Esophagus muscularis mucosa (tissue), 4 donors: Measurements from ENCODE around the gene TCEAL6. TPM values are rescaled to one million over a fixed set of nuclear protein-coding genes. Genes with fewer than 3 reads are reported as not detected.
"Not testable (repeated sequence)": the region's sequence is repeated elsewhere in the genome, so short reads cannot be mapped to it uniquely, and the experiment has no call there.

Experiments used
- DNase-seq: peaks from one replicate; pipeline ENCODE4 v3.0.0-alpha.2; 2017; ENCODE audit errors: extremely low spot score
- H3K27ac ChIP-seq, 4 donors: fragments of 200-600 bp; sonication (generic); replicated peaks in 1 of 4; 1 replicate in 3 of 4; 2 replicates in 1 of 4; pipeline ENCODE4 v1.5.1; 2016 to 2019; ENCODE audit warnings: mild to moderate bottlenecking in 1 of 4
- H3K27me3 ChIP-seq, 4 donors: fragments of 200-600 bp; sonication (generic); one replicate each; pipeline versions ENCODE4 v1.5.1 to v1.6.0; 2016 to 2019
- H3K36me3 ChIP-seq, 4 donors: fragments of 200-600 bp; sonication (generic); one replicate each; pipeline ENCODE4 v1.5.1; 2016 to 2019
- H3K4me1 ChIP-seq, 4 donors: fragments of 200-600 bp; sonication (generic); one replicate each; pipeline ENCODE4 v1.5.1; 2016 to 2019
- H3K4me3 ChIP-seq, 4 donors: fragments of 200-600 bp; sonication (generic); 1 replicate in 2 of 4; 2 replicates in 2 of 4; pipeline ENCODE4 v1.5.1; 2016 to 2019; ENCODE audit warnings: mild to moderate bottlenecking in 4 of 4, moderate library complexity in 1 of 4
- H3K9me3 ChIP-seq, 4 donors: fragments of 200-600 bp; sonication (generic); 1 replicate in 3 of 4; 2 replicates in 1 of 4; pipeline ENCODE4 v1.5.1; 2016 to 2019
- EP300 ChIP-seq: sonication (generic); formaldehyde crosslinking; IDR thresholded peaks from one replicate; pipeline ENCODE4 v1.6.1; 2017; ENCODE audit warnings: antibody characterized with exemption
- POLR2A ChIP-seq: fragments of 450-650 bp; IDR thresholded peaks from one replicate; pipeline ENCODE4 v1.6.1; 2017; ENCODE audit warnings: antibody characterized with exemption, moderate library complexity, mild to moderate bottlenecking, low read depth
- POLR2AphosphoS5 ChIP-seq, 2 donors: sonication (generic); formaldehyde crosslinking; IDR thresholded peaks; one replicate each; pipeline ENCODE4 v1.6.1; 2017; ENCODE audit warnings: antibody characterized with exemption in 2 of 2
- WGBS: methylation state at CpG from one replicate; pipeline ENCODE4 v1.1.5; 2018; 5-methylcytosine and 5-hydroxymethylcytosine counted together
- intact Hi-C: fragments of 100-400 bp; cut with DNase I; formaldehyde crosslinking; loops from one replicate; pipeline ENCODE4 v1.15.1; 2023
- total RNA-seq, 4 donors: library from RNA; depleted of rRNA; stranded (reverse); fragments of >200 nt; gene quantifications; one replicate each; pipeline versions ENCODE4 v1.1.0 to v1.2.1, GENCODE V29; 2016
- TF ChIP-seq, protein P1 (sequence below), 3 experiments: fragments of 200-600 bp in 2 of 3; fragments of 450-650 bp in 1 of 3; sonication (generic) in 2 of 3; IDR thresholded peaks; one replicate each; pipeline ENCODE4 v1.5.1; 2017 to 2019; ENCODE audit warnings: antibody characterized with exemption in 3 of 3, mild to moderate bottlenecking in 2 of 3, moderate library complexity in 1 of 3

TCEAL6 gene
- total RNA-seq: under 1 TPM in 2 of 4 donors, not detected in 2; 0.40 to 0.83 TPM

DNA sequence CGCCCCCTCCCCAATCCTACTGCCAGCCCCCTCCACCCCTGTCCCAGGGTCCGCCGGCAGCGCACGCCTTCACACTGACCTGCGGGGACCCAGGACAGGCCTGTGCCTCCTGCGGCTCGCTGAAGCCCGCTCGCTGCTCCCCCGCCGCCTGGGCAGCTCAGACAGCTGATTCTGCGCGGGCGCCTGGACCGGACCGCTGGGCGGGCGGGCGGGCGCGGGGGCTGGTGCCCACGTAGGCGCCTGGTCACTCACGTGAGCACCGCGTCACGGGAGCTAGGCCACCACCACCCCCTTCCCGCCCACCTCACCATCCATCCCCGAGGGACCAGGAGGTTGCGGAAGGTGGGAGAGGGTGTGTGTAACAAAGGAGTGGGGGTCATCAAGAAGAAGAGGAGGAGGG is at the start of gene TCEAL6:
Gene TCEAL6, minus strand, starts transcription at position 208 of the 400 bp plus-strand sequence.
- H3K9me3 ChIP-seq, H3K4me3 ChIP-seq, H3K36me3 ChIP-seq, H3K27ac ChIP-seq, DNase-seq, intact Hi-C loops, H3K4me1 ChIP-seq: not testable (repeated sequence)
- WGBS: no CpG with 5 or more reads among the region's 31 CpGs
- H3K27me3 ChIP-seq: peaks cover 0 to 14% (median 3%) of the 10 kb centered on the region in 4 donors

DNA sequence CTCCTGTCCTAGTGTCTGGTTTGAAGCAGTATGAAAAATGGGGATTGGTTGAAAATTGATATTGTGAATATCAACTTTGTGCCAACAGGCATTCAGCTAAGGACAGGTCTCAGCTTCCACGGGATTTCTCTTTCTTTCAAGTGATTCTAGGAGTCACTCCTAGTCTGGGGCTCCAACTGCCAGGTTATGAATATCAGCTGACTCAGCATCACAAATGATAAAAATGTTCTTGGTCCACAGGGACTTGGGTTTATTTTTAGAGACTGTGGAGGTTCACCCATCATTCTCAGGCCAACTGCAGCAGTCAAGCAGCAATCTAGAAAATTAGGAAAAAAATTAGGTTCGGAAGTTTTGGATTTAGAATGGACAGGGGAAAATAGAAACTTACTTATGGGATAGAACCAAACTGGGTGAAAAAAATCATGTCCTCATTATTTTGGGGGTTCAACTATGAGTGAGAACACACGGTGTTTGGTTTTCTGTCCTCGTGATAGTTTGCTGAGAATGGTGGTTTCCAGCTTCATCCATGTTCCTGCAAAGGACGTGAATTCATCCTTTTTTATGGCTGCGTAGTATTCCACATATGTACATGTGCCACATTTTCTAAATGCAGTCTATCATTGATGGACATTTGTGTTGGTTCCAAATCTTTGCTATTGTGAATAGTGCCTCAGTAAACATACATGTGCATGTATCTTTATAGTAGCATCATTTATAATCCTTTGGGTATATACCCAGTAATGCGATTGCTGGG is 43.9 kb upstream of the TCEAL6 start:
- Histone ChIP-seq H3K4me3 (no peak overlapping the region), H3K27ac (no peak overlapping the region), H3K27me3 (no peaks in the 10 kb centered on the region), H3K9me3 (peaks cover 0 to 4% (median 0%) of the 10 kb centered on the region in 4 donors), H3K4me1 (no peaks in the 10 kb centered on the region), H3K36me3 (no peaks in the 10 kb centered on the region)
- TF ChIP-seq POLR2A: no peak
- TF ChIP-seq, protein P1, sequence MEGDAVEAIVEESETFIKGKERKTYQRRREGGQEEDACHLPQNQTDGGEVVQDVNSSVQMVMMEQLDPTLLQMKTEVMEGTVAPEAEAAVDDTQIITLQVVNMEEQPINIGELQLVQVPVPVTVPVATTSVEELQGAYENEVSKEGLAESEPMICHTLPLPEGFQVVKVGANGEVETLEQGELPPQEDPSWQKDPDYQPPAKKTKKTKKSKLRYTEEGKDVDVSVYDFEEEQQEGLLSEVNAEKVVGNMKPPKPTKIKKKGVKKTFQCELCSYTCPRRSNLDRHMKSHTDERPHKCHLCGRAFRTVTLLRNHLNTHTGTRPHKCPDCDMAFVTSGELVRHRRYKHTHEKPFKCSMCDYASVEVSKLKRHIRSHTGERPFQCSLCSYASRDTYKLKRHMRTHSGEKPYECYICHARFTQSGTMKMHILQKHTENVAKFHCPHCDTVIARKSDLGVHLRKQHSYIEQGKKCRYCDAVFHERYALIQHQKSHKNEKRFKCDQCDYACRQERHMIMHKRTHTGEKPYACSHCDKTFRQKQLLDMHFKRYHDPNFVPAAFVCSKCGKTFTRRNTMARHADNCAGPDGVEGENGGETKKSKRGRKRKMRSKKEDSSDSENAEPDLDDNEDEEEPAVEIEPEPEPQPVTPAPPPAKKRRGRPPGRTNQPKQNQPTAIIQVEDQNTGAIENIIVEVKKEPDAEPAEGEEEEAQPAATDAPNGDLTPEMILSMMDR (IDR thresholded peaks at IDR 0.05): no peak
- TF ChIP-seq EP300: no peak
- no peak for TF ChIP-seq POLR2AphosphoS5 (IDR thresholded peaks at IDR 0.05)
- intact Hi-C loops: no loop called here
- no peak for DNase-seq
- 70% methylated on average over 6 of the region's 7 CpGs for WGBS

DNA sequence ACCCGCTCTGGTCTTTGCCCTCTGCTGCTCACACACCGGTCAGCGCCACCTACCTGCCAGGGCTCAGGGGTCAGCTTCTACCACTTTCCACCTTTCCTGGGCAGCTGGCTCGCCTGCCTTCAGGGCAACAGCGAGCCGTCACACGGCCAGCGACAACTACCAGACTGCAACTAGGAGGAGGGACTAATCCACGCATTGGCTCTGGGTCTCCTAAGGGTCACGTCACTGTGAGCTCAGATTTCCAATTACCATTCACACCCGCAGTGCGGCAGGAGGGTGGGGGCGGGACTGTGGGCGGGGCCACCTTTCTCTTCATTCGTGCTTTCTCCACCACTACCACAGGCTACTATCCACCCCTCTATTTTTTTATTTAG is 13.5 kb upstream of the TCEAL6 start, which contains the start of gene BEX5:
Gene BEX5, minus strand, starts transcription at position 172 of the 374 bp plus-strand sequence. CDS start 1,712 bp downstream, outside the sequence.
- WGBS: 23% methylated on average over 15 of the region's 15 CpGs
- Histone ChIP-seq H3K4me3 (peak within 1 kb of the TSS; percentile 35 to 59 (median 46)), H3K36me3 (no peaks in the 10 kb centered on the region), H3K27ac (peak within 1 kb of the TSS in 1 of 4 donors; percentile 51), H3K9me3 (no peaks in the 10 kb centered on the region), H3K4me1 (peaks cover 0 to 11% (median 5%) of the 10 kb centered on the region in 4 donors), H3K27me3 (peaks cover 0 to 9% (median 0%) of the 10 kb centered on the region in 4 donors)
- TF ChIP-seq POLR2AphosphoS5 (IDR thresholded peaks at IDR 0.05): peak; percentile 77 to 82
- no peak for TF ChIP-seq EP300
- intact Hi-C loops: no loop called here
- DNase-seq: no peak

DNA sequence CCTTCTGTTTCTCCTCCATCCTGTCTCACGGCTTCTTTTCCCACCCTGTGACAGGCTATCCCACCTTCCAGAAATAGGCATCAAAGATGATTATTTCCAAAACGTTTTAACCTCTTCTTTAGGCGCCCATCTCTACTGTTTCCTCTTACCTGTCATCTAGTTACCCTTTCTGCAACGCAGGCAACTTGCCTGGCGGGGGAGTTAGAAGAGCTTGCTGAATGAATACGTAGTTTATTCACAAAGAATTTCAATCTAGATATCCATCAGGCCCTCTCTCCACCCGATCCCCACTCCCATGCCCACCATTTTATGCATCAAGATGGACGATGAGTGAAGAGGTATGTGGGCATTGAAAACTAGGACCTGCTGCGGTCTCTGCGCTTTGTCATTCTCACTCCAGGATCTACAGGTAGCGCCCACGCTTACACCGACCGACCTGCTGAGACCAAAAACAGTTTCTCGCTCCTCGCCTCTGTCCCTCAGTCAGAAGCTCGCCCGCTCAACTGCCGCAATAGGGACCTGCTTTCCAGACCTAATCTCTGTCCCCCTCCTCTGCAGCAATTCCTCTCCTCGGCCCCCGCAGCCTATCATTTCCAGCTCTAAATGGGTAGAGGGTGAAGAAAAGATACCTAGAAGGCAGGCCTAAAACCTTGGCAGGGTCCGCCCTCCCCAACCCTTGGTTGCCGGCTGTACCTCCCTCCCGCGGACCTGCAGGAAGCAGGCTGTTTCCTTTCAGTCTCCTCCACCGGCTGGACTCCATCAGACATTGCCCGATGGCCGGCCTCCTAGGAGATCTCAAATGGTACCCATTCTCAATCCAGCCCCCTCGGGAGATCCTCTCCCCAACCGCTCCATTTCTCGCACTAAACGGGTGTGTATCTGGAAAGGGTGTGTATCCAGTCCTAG is 12.9 kb upstream of the TCEAL6 start:
- no peak for DNase-seq
- peak overlapping the region; percentile 35 to 59 (median 46) for H3K4me3 ChIP-seq
- H3K27ac ChIP-seq: peak overlapping the region in 1 of 4 donors; percentile 51
- 37% methylated on average over 32 of the region's 32 CpGs for WGBS
- H3K27me3 ChIP-seq: peaks cover 0 to 9% (median 0%) of the 10 kb centered on the region in 4 donors
- intact Hi-C loops: no loop called here
- H3K4me1 ChIP-seq: peaks cover 0 to 11% (median 5%) of the 10 kb centered on the region in 4 donors
- no peaks in the 10 kb centered on the region for H3K36me3 ChIP-seq
- no peaks in the 10 kb centered on the region for H3K9me3 ChIP-seq
- no peak for TF ChIP-seq EP300
- TF ChIP-seq, protein P1 (IDR thresholded peaks at IDR 0.05): no peak
- TF ChIP-seq POLR2AphosphoS5 (IDR thresholded peaks at IDR 0.05): no peak
- no peak for TF ChIP-seq POLR2A

DNA sequence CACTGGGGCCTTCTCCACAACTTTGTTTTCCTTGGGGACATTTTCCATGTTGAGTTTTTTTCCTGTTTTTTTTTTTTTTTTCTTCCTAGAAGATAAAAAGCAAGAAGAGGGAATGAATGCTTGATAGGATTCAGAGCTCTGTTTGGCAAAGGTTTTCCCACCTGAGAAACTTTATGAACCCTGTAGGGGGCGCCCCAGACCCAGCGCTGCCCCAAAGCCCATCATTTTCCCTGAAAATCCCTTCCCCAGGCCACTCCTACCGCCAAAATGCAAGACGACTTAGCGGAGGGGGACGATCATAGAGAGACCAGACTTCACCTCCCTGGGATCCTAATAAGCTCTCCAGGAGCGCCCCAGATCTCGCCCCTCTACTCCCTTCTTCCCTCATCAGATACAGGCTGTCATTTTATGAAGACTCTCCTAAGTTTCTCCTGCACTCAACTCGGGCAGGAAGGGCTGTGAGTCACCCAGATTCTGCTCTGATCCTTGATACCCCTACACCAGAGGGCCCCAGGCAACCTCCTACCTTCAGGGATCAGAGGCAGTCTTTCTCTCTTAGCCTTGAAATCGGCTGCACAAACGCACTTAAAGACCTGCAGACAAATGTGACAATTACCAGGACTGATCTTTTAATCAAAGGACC is 12.1 kb upstream of the TCEAL6 start:
- no peak for TF ChIP-seq EP300
- TF ChIP-seq POLR2A: no peak
- TF ChIP-seq, protein P1 (IDR thresholded peaks at IDR 0.05): peak in 1 of 3 experiments; percentile 3
- TF ChIP-seq POLR2AphosphoS5 (IDR thresholded peaks at IDR 0.05): no peak
- intact Hi-C loops: no loop called here
- peaks cover 0 to 9% (median 3%) of the 10 kb centered on the region in 4 donors for H3K27me3 ChIP-seq
- 21% methylated on average over 11 of the region's 11 CpGs for WGBS
- DNase-seq: no peak
- peaks cover 0 to 11% (median 5%) of the 10 kb centered on the region in 4 donors for H3K4me1 ChIP-seq
- H3K4me3 ChIP-seq: peak overlapping the region in 2 of 4 donors; percentile 54 to 59
- no peak overlapping the region for H3K27ac ChIP-seq
- H3K9me3 ChIP-seq: no peaks in the 10 kb centered on the region
- H3K36me3 ChIP-seq: no peaks in the 10 kb centered on the region

DNA sequence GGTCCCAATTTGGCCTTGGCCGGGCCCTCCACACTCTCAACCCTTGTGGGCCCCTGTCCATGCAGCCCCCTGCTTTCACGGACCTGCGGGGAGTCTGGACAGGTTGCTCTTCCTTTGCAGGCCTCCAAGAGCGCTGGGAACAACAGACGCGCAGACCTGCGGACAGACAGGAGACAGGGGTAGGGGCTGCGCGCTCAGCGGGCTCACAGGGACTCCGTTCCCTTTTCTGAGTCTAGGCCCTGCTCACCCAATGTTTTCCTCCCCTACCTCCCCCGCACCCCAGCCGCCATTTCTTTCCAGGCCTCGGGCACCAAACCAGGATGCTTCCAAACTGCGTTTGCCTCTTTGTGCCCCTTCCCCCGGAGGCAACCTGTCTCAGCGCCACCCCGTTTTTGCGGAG is 650 bp downstream of the TCEAL6 start:
- WGBS: 23% methylated on average over 16 of the region's 19 CpGs
- H3K4me3 ChIP-seq, intact Hi-C loops: not testable (repeated sequence)

DNA sequence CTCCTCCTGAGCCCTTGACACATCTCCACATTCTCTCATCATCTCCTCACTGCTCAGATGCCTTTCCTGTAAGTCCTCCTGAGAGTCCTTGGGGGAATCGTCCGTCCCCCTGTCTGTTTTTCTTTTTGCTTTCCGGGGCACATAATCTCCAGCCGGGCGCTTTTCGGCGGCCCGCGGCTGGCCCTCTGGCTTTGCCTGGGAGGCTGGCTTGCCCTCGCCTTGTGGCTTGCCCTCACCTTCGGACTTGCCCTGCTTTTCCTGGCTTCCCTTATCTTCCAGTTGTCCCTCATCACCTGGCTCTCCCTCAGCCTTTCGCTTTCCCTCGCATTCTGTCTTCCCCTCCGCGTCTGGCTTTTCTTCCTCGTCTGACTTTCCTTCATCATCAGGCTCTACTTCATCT is 1.4 kb downstream of the TCEAL6 start:
- H3K4me1 ChIP-seq, H3K36me3 ChIP-seq, H3K27ac ChIP-seq, intact Hi-C loops, H3K9me3 ChIP-seq, DNase-seq, H3K4me3 ChIP-seq: not testable (repeated sequence)
- 68% methylated on average over 16 of the region's 16 CpGs for WGBS
- H3K27me3 ChIP-seq: peaks cover 0 to 14% (median 3%) of the 10 kb centered on the region in 4 donors

More for the DNA sequence above, 650 bp downstream of the TCEAL6 start:
- peaks cover 0 to 14% (median 3%) of the 10 kb centered on the region in 4 donors for H3K27me3 ChIP-seq
- H3K4me1 ChIP-seq, DNase-seq, H3K9me3 ChIP-seq, H3K27ac ChIP-seq, H3K36me3 ChIP-seq: not testable (repeated sequence)
